ENCODE measurements around the gene SH3BP1. TPM values are rescaled to one million over a fixed set of nuclear protein-coding genes. Genes with fewer than 3 reads are reported as not detected.

Gene SH3BP1
- total RNA-seq, 1 donor from 2014 or later = 6.9 TPM

DNA sequence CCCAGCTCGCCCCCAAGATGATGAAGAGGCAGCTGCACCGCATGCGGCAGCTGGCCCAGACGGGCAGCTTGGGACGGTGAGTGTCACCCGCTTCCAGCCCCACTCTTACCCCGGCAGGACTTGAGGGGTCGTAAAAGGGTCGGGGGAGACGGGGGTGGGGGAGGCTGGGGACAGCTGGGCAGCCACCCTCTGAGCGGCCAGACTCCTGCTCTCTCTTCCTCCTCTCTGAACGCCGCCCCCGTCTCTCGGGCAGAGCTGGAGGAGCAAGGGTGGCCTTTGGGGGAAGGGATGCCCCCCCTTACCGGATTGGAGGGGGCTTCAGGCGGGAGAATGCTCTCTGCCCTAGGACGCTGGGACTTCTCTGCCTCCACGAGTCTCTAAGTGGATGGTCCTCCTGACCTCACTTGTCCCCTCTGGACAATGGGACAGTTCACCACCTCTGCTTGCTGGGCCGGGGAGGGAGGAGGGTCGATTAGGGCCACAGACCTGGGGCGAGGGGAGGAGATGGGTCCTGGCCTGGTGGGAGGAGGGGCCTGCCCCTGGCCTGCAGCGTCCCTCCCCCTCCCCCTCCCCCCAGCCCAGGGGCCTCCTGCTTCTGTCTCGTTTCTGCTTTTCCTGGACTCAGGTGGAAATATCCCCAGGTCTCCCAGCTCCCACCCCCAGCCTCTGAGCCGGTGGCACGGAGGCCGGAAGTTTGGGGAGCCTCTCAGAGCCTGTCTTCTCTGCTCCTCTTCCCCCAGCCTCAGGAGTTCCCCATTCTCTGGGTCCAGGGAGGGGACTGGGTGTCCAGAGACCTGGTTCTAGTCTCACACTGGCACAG is 512 bp downstream of the SH3BP1 start:
- Mint-ChIP-seq H3K4me3 (ENCODE audit: unreplicated experiment) (peak overlapping the region; percentile 74), H3K27ac (ENCODE audit: unreplicated experiment) (peak overlapping the region; percentile 44), H3K27me3 (ENCODE audit: unreplicated experiment) (no peaks in the 10 kb centered on the region), H3K9me3 (ENCODE audit: unreplicated experiment) (no peaks in the 10 kb centered on the region), H3K4me1 (ENCODE audit: unreplicated experiment) (peaks cover 40% of the 10 kb centered on the region), H3K36me3 (ENCODE audit: unreplicated experiment) (no peaks in the 10 kb centered on the region)
- TF ChIP-seq, protein P1, sequence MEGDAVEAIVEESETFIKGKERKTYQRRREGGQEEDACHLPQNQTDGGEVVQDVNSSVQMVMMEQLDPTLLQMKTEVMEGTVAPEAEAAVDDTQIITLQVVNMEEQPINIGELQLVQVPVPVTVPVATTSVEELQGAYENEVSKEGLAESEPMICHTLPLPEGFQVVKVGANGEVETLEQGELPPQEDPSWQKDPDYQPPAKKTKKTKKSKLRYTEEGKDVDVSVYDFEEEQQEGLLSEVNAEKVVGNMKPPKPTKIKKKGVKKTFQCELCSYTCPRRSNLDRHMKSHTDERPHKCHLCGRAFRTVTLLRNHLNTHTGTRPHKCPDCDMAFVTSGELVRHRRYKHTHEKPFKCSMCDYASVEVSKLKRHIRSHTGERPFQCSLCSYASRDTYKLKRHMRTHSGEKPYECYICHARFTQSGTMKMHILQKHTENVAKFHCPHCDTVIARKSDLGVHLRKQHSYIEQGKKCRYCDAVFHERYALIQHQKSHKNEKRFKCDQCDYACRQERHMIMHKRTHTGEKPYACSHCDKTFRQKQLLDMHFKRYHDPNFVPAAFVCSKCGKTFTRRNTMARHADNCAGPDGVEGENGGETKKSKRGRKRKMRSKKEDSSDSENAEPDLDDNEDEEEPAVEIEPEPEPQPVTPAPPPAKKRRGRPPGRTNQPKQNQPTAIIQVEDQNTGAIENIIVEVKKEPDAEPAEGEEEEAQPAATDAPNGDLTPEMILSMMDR (IDR thresholded peaks at IDR 0.05) = no peak
- no peak for DNase-seq (ENCODE audit: extremely low spot score, unreplicated experiment)

DNA sequence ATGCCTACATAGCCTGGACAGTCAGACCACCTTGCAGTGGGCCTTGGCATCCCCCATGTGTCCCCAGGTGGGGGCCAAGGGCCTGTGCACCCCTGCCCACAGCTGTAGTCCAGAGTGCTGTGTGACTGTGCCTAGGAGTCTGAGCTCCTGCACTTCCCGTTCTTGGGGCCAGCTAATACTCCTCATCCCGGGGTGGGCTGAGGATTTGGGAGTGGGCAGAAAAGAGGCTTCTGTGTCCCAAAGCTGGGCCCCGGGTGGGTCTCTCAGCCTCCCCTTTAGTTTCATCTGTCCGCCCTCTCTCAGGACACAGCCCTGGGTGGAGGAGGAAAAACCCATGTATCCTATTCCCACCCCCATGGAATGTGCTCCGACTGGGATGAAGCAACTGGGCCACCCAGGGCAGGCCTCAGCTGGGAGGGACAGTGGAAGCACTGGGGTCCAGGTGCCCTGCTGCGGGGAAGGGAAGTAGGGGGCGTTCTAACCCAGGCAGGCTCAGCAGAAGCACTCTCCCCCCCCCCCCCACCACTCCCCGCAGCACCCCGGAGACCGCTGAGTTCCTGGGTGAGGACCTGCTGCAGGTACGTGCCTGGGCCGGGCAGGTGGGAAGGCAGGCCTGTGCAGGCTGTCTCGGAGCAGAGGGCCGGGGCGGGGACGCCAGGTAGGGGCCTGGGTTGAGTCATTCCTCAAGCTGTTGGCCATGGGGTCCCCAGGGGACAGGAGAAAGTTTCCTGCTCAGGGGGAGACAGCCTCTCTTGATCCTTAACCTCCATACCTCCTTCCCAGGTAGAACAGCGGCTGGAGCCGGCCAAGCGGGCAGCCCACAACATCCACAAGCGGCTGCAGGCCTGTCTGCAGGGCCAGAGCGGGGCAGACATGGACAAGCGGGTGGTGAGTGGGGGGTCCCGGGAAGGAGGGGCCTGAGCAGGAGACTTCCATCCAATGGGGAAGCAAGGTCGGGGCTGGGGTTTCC is 1.4 kb downstream of the SH3BP1 start:
- Mint-ChIP-seq H3K27me3 (ENCODE audit: unreplicated experiment) (no peaks in the 10 kb centered on the region), H3K36me3 (ENCODE audit: unreplicated experiment) (no peaks in the 10 kb centered on the region), H3K4me1 (ENCODE audit: unreplicated experiment) (peaks cover 40% of the 10 kb centered on the region), H3K4me3 (ENCODE audit: unreplicated experiment) (peak overlapping the region; percentile 74), H3K27ac (ENCODE audit: unreplicated experiment) (no peak overlapping the region), H3K9me3 (ENCODE audit: unreplicated experiment) (no peaks in the 10 kb centered on the region)
- TF ChIP-seq, protein P1 (IDR thresholded peaks at IDR 0.05) = no peak
- no peak for DNase-seq (ENCODE audit: extremely low spot score, unreplicated experiment)

DNA sequence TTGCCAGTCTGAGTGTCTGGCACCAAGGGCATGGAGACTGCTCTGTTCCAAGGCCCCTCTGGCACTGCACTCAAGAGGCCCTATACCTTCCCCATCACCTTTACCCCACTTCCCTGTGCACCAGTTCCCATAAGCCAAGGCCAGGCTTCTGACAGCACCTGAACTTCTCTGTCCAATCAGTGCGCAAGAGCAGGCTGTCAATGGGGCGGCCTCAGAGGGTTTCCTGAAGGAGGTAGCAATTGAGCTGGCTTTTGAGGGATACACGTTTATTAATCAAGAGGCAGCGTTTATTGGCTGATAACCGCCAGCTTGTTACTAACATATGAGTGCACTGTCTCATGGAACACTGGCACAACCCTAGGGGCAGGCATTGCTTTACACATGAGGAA is 2.1 kb downstream of the SH3BP1 start:
- no peak for DNase-seq (ENCODE audit: extremely low spot score, unreplicated experiment)
- H3K27ac Mint-ChIP-seq (ENCODE audit: unreplicated experiment) = no peak overlapping the region
- H3K4me3 Mint-ChIP-seq (ENCODE audit: unreplicated experiment) = no peak overlapping the region
- peaks cover 33% of the 10 kb centered on the region for H3K4me1 Mint-ChIP-seq (ENCODE audit: unreplicated experiment)
- H3K27me3 Mint-ChIP-seq (ENCODE audit: unreplicated experiment) = no peaks in the 10 kb centered on the region
- no peaks in the 10 kb centered on the region for H3K36me3 Mint-ChIP-seq (ENCODE audit: unreplicated experiment)
- H3K9me3 Mint-ChIP-seq (ENCODE audit: unreplicated experiment) = no peaks in the 10 kb centered on the region
- TF ChIP-seq, protein P1 (IDR thresholded peaks at IDR 0.05) = no peak

DNA sequence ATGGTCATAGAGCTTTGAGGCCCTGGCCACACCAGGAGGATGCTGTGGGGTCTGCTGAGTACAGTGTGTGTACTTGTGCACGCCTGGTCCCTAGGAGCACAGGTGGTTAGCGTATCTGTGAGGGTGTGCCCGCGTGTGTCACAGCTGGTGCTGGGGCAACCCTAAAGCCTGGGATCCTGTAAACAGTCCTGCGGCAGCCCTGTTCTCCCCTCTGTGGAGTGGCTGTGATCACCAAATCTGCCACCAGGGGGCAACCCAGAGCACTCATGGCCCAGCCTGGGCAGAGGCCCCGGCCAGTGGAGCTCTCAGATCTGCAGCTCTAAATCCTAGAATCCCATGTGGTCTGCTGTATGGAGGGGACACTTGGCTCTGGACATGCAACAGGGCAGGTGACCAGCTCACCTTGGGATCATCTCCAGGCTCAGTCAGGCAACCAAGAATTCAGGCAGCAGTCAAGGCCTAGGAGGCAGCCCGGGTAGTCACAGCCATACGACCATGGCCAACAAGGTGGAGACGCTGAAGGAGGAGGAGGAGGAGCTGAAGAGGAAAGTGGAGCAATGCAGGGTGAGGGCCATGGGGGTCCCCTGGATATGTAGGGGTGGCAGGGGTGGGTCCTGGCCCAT is 3.9 kb downstream of the SH3BP1 start:
- Mint-ChIP-seq H3K27me3 (ENCODE audit: unreplicated experiment) (no peaks in the 10 kb centered on the region), H3K36me3 (ENCODE audit: unreplicated experiment) (no peaks in the 10 kb centered on the region), H3K4me3 (ENCODE audit: unreplicated experiment) (no peak overlapping the region), H3K9me3 (ENCODE audit: unreplicated experiment) (no peaks in the 10 kb centered on the region), H3K27ac (ENCODE audit: unreplicated experiment) (no peak overlapping the region), H3K4me1 (ENCODE audit: unreplicated experiment) (peaks cover 20% of the 10 kb centered on the region)
- TF ChIP-seq, protein P1 (IDR thresholded peaks at IDR 0.05) = peak; percentile 91
- peak; percentile 96 for DNase-seq (ENCODE audit: extremely low spot score, unreplicated experiment)

Data from osteocyte (in vitro differentiated cells).